Endothelial cell of umbilical vein (primary cell): ENCODE data around the gene SVIP. TPM values are rescaled to one million over a fixed set of nuclear protein-coding genes. Genes with fewer than 3 reads are reported as not detected.

ENCODE experiments used
- BruUV-seq: library from RNA; stranded (reverse); fragments of 400-500 nt; replicated peaks from 2 replicates; lab custom pipeline; 2021; lab: Mats Ljungman, UMichigan
- CTCF ChIA-PET: fragments of 300-600, 350-600 bp; sonication (Branson Sonifier 250); formaldehyde crosslinking; loops from one replicate; lab custom pipeline; 2021; ENCODE audit warnings: antibody characterized with exemption, inconsistent platforms; lab: Charles Lee
- POLR2A ChIA-PET: fragments of 300-600, 350-600 bp; sonication (Branson Sonifier 250); formaldehyde crosslinking; loops from one replicate; lab custom pipeline; 2021; ENCODE audit warnings: antibody characterized with exemption, inconsistent platforms; lab: Charles Lee
- DNase-seq: peaks from one replicate; pipeline ENCODE4 v3.0.0-alpha.2; 2011; ENCODE audit warnings: low read depth, low spot score
- FAIRE-seq: peaks from 2 replicates; lab custom pipeline; 2011; peaks lifted over from hg19 to GRCh38; lab: Jason Lieb, UNC
- H2AFZ ChIP-seq: 2 replicates; pipeline ENCODE4 v1.6.0; 2012; ENCODE audit warnings: low read depth, low read length, control low read depth, inconsistent platforms
- H3K27ac ChIP-seq: 2 replicates; pipeline ENCODE4 v1.5.1; 2011; ENCODE audit warnings: low read depth, mild to moderate bottlenecking, control low read depth, low read length, moderate library complexity; ENCODE audit not compliant: insufficient read depth
- H3K27me3 ChIP-seq, 2 experiments: 2 replicates each; pipeline versions ENCODE4 v1.6.0 to v1.6.1; 2011; ENCODE audit warnings: low read length in 2 of 2, mixed read lengths in 1 of 2; ENCODE audit not compliant: control insufficient read depth in 2 of 2, insufficient read depth in 2 of 2
- H3K36me3 ChIP-seq, 2 experiments: 2 replicates in 1 of 2; 3 replicates in 1 of 2; pipeline ENCODE4 v1.5.1; 2011; ENCODE audit warnings: low read length in 2 of 2, mild to moderate bottlenecking in 1 of 2, moderate library complexity in 1 of 2; ENCODE audit not compliant: control insufficient read depth in 2 of 2, insufficient read depth in 2 of 2; ENCODE audit errors: extremely low read depth in 1 of 2
- H3K4me1 ChIP-seq: 3 replicates; pipeline ENCODE4 v1.5.1; 2011; ENCODE audit warnings: mild to moderate bottlenecking, low read length; ENCODE audit not compliant: control insufficient read depth, insufficient read depth; ENCODE audit errors: extremely low read depth
- H3K4me2 ChIP-seq: 2 replicates; pipeline ENCODE4 v1.6.1; 2011; ENCODE audit warnings: low read length, control low read depth, mixed read lengths; ENCODE audit not compliant: insufficient read depth
- H3K4me3 ChIP-seq, 3 experiments: fragments of 200-600 bp in 1 of 3; sonication (generic), shearing (Covaris generic) in 1 of 3; replicated peaks in 1 of 3; 2 replicates each; pipeline ENCODE4 v1.5.1; 2011 to 2016; ENCODE audit warnings: control low read depth in 3 of 3, low read length in 3 of 3, mild to moderate bottlenecking in 2 of 3, inconsistent platforms in 1 of 3, low read depth in 1 of 3, moderate library complexity in 1 of 3; ENCODE audit not compliant: insufficient read depth in 1 of 3
- H3K79me2 ChIP-seq: 2 replicates; pipeline ENCODE4 v1.6.0; 2012; ENCODE audit warnings: low read length, inconsistent platforms; ENCODE audit not compliant: control insufficient read depth, insufficient read depth
- H3K9ac ChIP-seq: replicated peaks from 2 replicates; pipeline ENCODE3; 2011; ENCODE audit warnings: low read length, control low read depth; ENCODE audit not compliant: insufficient read depth; ENCODE audit errors: extremely low read depth
- H3K9me1 ChIP-seq: replicated peaks from 3 replicates; pipeline ENCODE4 v1.6.0; 2011; ENCODE audit warnings: mild to moderate bottlenecking, low read length; ENCODE audit not compliant: control insufficient read depth, insufficient read depth; ENCODE audit errors: extremely low read depth
- H3K9me3 ChIP-seq: replicated peaks from 2 replicates; pipeline ENCODE4 v1.5.1; 2012; ENCODE audit warnings: low read length, inconsistent platforms; ENCODE audit not compliant: control insufficient read depth, insufficient read depth
- H4K20me1 ChIP-seq: replicated peaks from 2 replicates; pipeline ENCODE3; 2011; ENCODE audit warnings: mild to moderate bottlenecking, low read length; ENCODE audit not compliant: control insufficient read depth, insufficient read depth; ENCODE audit errors: extremely low read depth
- EZH2 ChIP-seq: IDR thresholded peaks from 2 replicates; pipeline ENCODE4 v1.6.1; 2012; ENCODE audit warnings: borderline replicate concordance, low read depth, mild to moderate bottlenecking, moderate library complexity, low read length, inconsistent platforms; ENCODE audit not compliant: severe bottlenecking
- FOS ChIP-seq: IDR thresholded peaks from 2 replicates; pipeline ENCODE4 v1.6.1; 2011; ENCODE audit warnings: mild to moderate bottlenecking, low read length, moderate library complexity, borderline replicate concordance; ENCODE audit not compliant: insufficient read depth
- GATA2 ChIP-seq: IDR thresholded peaks from 2 replicates; pipeline ENCODE4 v1.7.0; 2011; ENCODE audit warnings: low read depth, mild to moderate bottlenecking, moderate library complexity, mixed read lengths, low read length; ENCODE audit not compliant: insufficient read length, insufficient read depth
- JUN ChIP-seq: IDR thresholded peaks from 2 replicates; pipeline ENCODE4 v1.6.1; 2011; ENCODE audit warnings: borderline replicate concordance, low read depth; ENCODE audit not compliant: insufficient read length, insufficient read depth
- MAX ChIP-seq: IDR thresholded peaks from 2 replicates; pipeline ENCODE4 v1.6.1; 2011; ENCODE audit not compliant: insufficient read depth, insufficient read length
- MYC ChIP-seq: IDR thresholded peaks from one replicate; pipeline ENCODE4 v1.6.1; 2011; ENCODE audit warnings: mild to moderate bottlenecking, low read depth, low read length
- POLR2A ChIP-seq: IDR thresholded peaks from 2 replicates; pipeline ENCODE4 v1.6.1; 2012; ENCODE audit warnings: low read depth, mild to moderate bottlenecking, control low read depth, low read length
- POLR2AphosphoS5 ChIP-seq: IDR thresholded peaks from 2 replicates; pipeline ENCODE4 v1.6.1; 2012; ENCODE audit warnings: low read depth, mild to moderate bottlenecking, control low read depth, low read length, moderate library complexity; ENCODE audit not compliant: insufficient read depth
- dilution Hi-C: fragments of 300-500 bp; cut with MboI; formaldehyde crosslinking; loops from one replicate; pipeline ENCODE4 v1.15.0; 2019; ENCODE audit warnings: low sequenced_read_pairs; ENCODE audit not compliant: extremely low pct_ligation_motif_present
- intact Hi-C: fragments of 100-400 bp; cut with micrococcal nuclease; formaldehyde crosslinking; loops from one replicate; pipeline ENCODE4 v1.10.0; 2022
- polyA plus RNA-seq, 4 experiments: library from polyadenylated mRNA; depleted of rRNA in 3 of 4; stranded (reverse) in 3 of 4; unstranded in 1 of 4; fragments of >200 nt; gene quantifications; 2 replicates each; pipeline versions ENCODE4 v1.2.1 to v1.2.3, GENCODE V29; 2011 to 2012; ENCODE audit warnings: missing spikeins in 1 of 4
- total RNA-seq: library from RNA; stranded (reverse); gene quantifications from 2 replicates; pipeline ENCODE4 v1.2.3, GENCODE V29; 2021
- TF ChIP-seq, protein P1 (sequence below), 2 donors: IDR thresholded peaks; 1 replicate in 1 of 2; 2 replicates in 1 of 2; pipeline ENCODE4 v1.5.1; 2011; ENCODE audit warnings: low read length in 2 of 2, mild to moderate bottlenecking in 2 of 2, moderate library complexity in 2 of 2, control low read depth in 1 of 2, inconsistent platforms in 1 of 2, low read depth in 1 of 2; ENCODE audit not compliant: insufficient read depth in 1 of 2; ENCODE audit errors: extremely low read depth in 1 of 2

The SVIP gene
- total and polyA plus RNA-seq, 2 donors (not counting 3 experiments of a cell fraction or from before 2014, with no cell fraction given): 4.6 to 69.5 TPM

DNA sequence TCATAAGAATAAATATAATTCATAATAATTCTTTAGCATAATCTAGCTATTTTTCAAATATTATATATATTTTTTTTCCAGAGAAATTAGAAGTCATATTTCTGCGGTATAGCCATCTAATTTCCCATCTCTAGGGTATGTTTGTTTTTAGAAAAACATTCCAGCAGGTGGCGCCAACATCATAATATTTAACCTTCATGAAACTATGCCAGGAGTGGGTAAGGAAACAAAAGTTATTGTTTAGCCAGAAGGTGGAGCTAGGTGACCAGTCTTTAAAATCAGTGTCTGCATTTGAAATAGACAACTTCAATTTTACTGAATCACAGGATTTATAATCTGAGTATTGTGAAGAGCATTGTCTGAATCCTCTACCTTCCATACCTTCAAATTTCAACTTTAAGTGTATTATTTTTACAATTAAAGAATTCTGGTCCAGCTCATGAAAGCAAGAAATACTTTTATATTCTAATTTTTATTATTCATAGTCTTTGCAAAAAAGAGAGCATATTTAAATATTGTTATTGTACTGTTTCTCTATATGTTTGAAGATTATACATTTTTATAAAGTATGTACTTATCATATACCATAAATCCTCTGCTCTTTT is 46.4 kb upstream of the SVIP start:
- no peaks in the 10 kb centered on the region for H4K20me1 ChIP-seq
- no peak overlapping the region for H3K27ac ChIP-seq
- no peaks in the 10 kb centered on the region for H3K9me3 ChIP-seq
- no peaks in the 10 kb centered on the region for H3K9me1 ChIP-seq
- no peak overlapping the region for H3K4me3 ChIP-seq
- intact Hi-C loops: loop anchor here (1.0 to 10.0 kb wide), 8 partner anchors 45 to 1629 kb away; no protein-coding TSS in a partner anchor
- POLR2A ChIA-PET: no interaction called here
- H3K9ac ChIP-seq: no peak overlapping the region
- H3K4me2 ChIP-seq: no peak overlapping the region
- FAIRE-seq (peak; percentile 77), DNase-seq (peak; percentile 89)
- peaks cover 3% of the 10 kb centered on the region for H3K4me1 ChIP-seq
- TF ChIP-seq, protein P1, sequence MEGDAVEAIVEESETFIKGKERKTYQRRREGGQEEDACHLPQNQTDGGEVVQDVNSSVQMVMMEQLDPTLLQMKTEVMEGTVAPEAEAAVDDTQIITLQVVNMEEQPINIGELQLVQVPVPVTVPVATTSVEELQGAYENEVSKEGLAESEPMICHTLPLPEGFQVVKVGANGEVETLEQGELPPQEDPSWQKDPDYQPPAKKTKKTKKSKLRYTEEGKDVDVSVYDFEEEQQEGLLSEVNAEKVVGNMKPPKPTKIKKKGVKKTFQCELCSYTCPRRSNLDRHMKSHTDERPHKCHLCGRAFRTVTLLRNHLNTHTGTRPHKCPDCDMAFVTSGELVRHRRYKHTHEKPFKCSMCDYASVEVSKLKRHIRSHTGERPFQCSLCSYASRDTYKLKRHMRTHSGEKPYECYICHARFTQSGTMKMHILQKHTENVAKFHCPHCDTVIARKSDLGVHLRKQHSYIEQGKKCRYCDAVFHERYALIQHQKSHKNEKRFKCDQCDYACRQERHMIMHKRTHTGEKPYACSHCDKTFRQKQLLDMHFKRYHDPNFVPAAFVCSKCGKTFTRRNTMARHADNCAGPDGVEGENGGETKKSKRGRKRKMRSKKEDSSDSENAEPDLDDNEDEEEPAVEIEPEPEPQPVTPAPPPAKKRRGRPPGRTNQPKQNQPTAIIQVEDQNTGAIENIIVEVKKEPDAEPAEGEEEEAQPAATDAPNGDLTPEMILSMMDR (IDR thresholded peaks at IDR 0.05; ENCODE audit: extremely low read depth in 1 of 2, insufficient read depth in 1 of 2, low read depth in 1 of 2, low read length in 2 of 2): peak; percentile 52 to 60
- no peak for TF ChIP-seq GATA2
- H3K27me3 ChIP-seq: no peaks in the 10 kb centered on the region
- H2AFZ ChIP-seq: no peak overlapping the region
- dilution Hi-C loops: no loop called here
- no TSS peak for BruUV-seq
- no peaks in the 10 kb centered on the region for H3K36me3 ChIP-seq
- CTCF ChIA-PET: interaction anchor here (0.6 to 3.5 kb wide), 47 partner anchors 9 to 1770 kb away, joined by 3 to 30 read pairs (median 5); partner anchors contain the start of gene SVIP
- H3K79me2 ChIP-seq: no peaks in the 10 kb centered on the region

- no peak for TF ChIP-seq MAX
- TF ChIP-seq, protein P1 (IDR thresholded peaks at IDR 0.05; ENCODE audit: extremely low read depth in 1 of 2, insufficient read depth in 1 of 2, low read depth in 1 of 2, low read length in 2 of 2): no peak
- no peak for TF ChIP-seq JUN
- TF ChIP-seq GATA2: no peak
- no peak for TF ChIP-seq MYC
- TF ChIP-seq POLR2A: no peak
- TF ChIP-seq FOS: no peak
- TF ChIP-seq EZH2: no peak
- TF ChIP-seq POLR2AphosphoS5: no peak
- Histone ChIP-seq H3K4me1 (no peaks in the 10 kb centered on the region), H3K27me3 (peaks cover 0 to 2% of the 10 kb centered on the region in 2 experiments), H3K9ac (no peak overlapping the region), H3K9me1 (no peaks in the 10 kb centered on the region), H3K27ac (no peak overlapping the region), H3K36me3 (no peaks in the 10 kb centered on the region), H3K9me3 (no peaks in the 10 kb centered on the region), H3K4me2 (no peak overlapping the region), H2AFZ (no peak overlapping the region), H4K20me1 (no peaks in the 10 kb centered on the region), H3K4me3 (no peak overlapping the region), H3K79me2 (no peaks in the 10 kb centered on the region)
- DNase-seq (no peak), FAIRE-seq (no peak)
- dilution Hi-C loops (no loop called here), intact Hi-C loops (no loop called here)
- POLR2A ChIA-PET: no interaction called here
- no TSS peak for BruUV-seq
- CTCF ChIA-PET: no interaction called here
Measured at GRCh38 chr11:22869325-22869724, 39.7 kb upstream of the SVIP start.
